WTC11 (cell line): ENCODE results near the gene CFAP20. TPM values are rescaled to one million over a fixed set of nuclear protein-coding genes. Genes with fewer than 3 reads are reported as not detected.

Experiments
- ATAC-seq: fragments of 200-7000 bp; cut with Tn5 transposase; 2 replicates; pipeline ENCODE4 v1.10.0; 2021; ENCODE audit warnings: mild to moderate bottlenecking, moderate library complexity
- CTCF ChIA-PET: fragments of 300-600 bp; sonication (Branson Sonifier 250); formaldehyde crosslinking; loops from one replicate; lab custom pipeline; 2021; ENCODE audit warnings: antibody characterized with exemption; lab: Charles Lee
- POLR2A ChIA-PET: fragments of 350-600 bp; sonication (Branson Sonifier 250); formaldehyde crosslinking; loops from one replicate; lab custom pipeline; 2021; ENCODE audit warnings: antibody characterized with exemption; lab: Charles Lee
- DNase-seq: peaks from one replicate; pipeline ENCODE4 v3.0.0; 2021; ENCODE audit warnings: low spot score
- H3K27ac Mint-ChIP-seq: 2 replicates; pipeline ENCODE4 v1.8.0; 2021; ENCODE audit warnings: mixed read lengths
- H3K27me3 Mint-ChIP-seq: 2 replicates; pipeline ENCODE4 v1.8.0; 2021; ENCODE audit warnings: low read depth, mild to moderate bottlenecking, moderate library complexity, mixed read lengths
- H3K36me3 Mint-ChIP-seq: 2 replicates; pipeline ENCODE4 v1.8.0; 2021; ENCODE audit warnings: mixed read lengths
- H3K4me1 Mint-ChIP-seq: 2 replicates; pipeline ENCODE4 v1.8.0; 2022; ENCODE audit warnings: mixed read lengths
- H3K4me3 Mint-ChIP-seq: 2 replicates; pipeline ENCODE4 v1.8.0; 2021; ENCODE audit warnings: mild to moderate bottlenecking, moderate library complexity, mixed read lengths
- H3K9me3 Mint-ChIP-seq: 2 replicates; pipeline ENCODE4 v1.8.0; 2021; ENCODE audit warnings: mixed read lengths
- AR ChIP-seq: fragments of 250-450 bp; sonication (Bioruptor Pico); IDR thresholded peaks from 2 replicates; pipeline ENCODE4 v1.9.0; 2021; ENCODE audit warnings: mild to moderate bottlenecking
- CDX4 ChIP-seq: fragments of 250-450 bp; sonication (Bioruptor Pico); IDR thresholded peaks from 2 replicates; pipeline ENCODE4 v1.9.0; 2021; ENCODE audit warnings: moderate library complexity, mild to moderate bottlenecking, inconsistent platforms, borderline replicate concordance
- GABPB1 ChIP-seq: sonication (generic); formaldehyde crosslinking; IDR thresholded peaks from 2 replicates; pipeline ENCODE4 v1.8.1; 2023; ENCODE audit warnings: mild to moderate bottlenecking, missing genetic modification reagents
- GRHL2 ChIP-seq: fragments of 250-450 bp; sonication (Bioruptor Pico); IDR thresholded peaks from 2 replicates; pipeline ENCODE4 v1.8.0; 2022; ENCODE audit warnings: mild to moderate bottlenecking, moderate library complexity; ENCODE audit not compliant: insufficient replicate concordance, severe bottlenecking
- JAZF1 ChIP-seq: fragments of 250-450 bp; sonication (Bioruptor Pico); IDR thresholded peaks from 2 replicates; pipeline ENCODE4 v1.9.0; 2021; ENCODE audit warnings: moderate library complexity, mild to moderate bottlenecking, inconsistent platforms
- MAX ChIP-seq: sonication (generic); formaldehyde crosslinking; IDR thresholded peaks from 2 replicates; pipeline ENCODE4 v1.8.0; 2022; ENCODE audit warnings: mild to moderate bottlenecking, missing genetic modification reagents
- NFYB ChIP-seq: sonication (generic); formaldehyde crosslinking; conservative IDR thresholded peaks from 2 replicates; pipeline ENCODE4 v1.8.0; 2022; ENCODE audit warnings: low read depth, missing genetic modification reagents
- NR2C2 ChIP-seq: sonication (generic); formaldehyde crosslinking; IDR thresholded peaks from 2 replicates; pipeline ENCODE4 v1.8.0; 2022; ENCODE audit warnings: mild to moderate bottlenecking, missing genetic modification reagents
- RELA ChIP-seq: sonication (generic); formaldehyde crosslinking; IDR thresholded peaks from 2 replicates; pipeline ENCODE4 v1.8.1; 2022; ENCODE audit warnings: missing genetic modification reagents, mild to moderate bottlenecking, borderline replicate concordance
- SP1 ChIP-seq: sonication (generic); formaldehyde crosslinking; conservative IDR thresholded peaks from 2 replicates; pipeline ENCODE4 v1.8.1; 2022; ENCODE audit warnings: missing genetic modification reagents
- STAT6 ChIP-seq: sonication (generic); formaldehyde crosslinking; conservative IDR thresholded peaks from 2 replicates; pipeline ENCODE4 v1.8.1; 2023; ENCODE audit warnings: mild to moderate bottlenecking, low read depth, missing genetic modification reagents, moderate library complexity
- ZBTB21 ChIP-seq: sonication (generic); formaldehyde crosslinking; IDR thresholded peaks from 2 replicates; pipeline ENCODE4 v1.8.1; 2023; ENCODE audit warnings: mild to moderate bottlenecking, missing genetic modification reagents, borderline replicate concordance
- ZNF232 ChIP-seq: sonication (generic); formaldehyde crosslinking; IDR thresholded peaks from 2 replicates; pipeline ENCODE4 v1.8.0; 2022; ENCODE audit warnings: mild to moderate bottlenecking, missing genetic modification reagents
- ZNF416 ChIP-seq: fragments of 250-450 bp; sonication (Bioruptor Pico); IDR thresholded peaks from 2 replicates; pipeline ENCODE4 v1.9.0; 2021; ENCODE audit warnings: mild to moderate bottlenecking, inconsistent platforms
- total RNA-seq: library from RNA; stranded (reverse); gene quantifications from 3 replicates; pipeline ENCODE4 v1.2.3, GENCODE V29; 2021
- TF ChIP-seq, protein P1 (sequence below): sonication (generic); formaldehyde crosslinking; IDR thresholded peaks from 2 replicates; pipeline ENCODE4 v1.8.1; 2023; ENCODE audit warnings: mild to moderate bottlenecking, missing genetic modification reagents, borderline replicate concordance
- TF ChIP-seq, protein P2 (sequence below): sonication (generic); formaldehyde crosslinking; IDR thresholded peaks from 2 replicates; pipeline ENCODE4 v1.8.0; 2022; ENCODE audit warnings: mild to moderate bottlenecking, missing genetic modification reagents
- TF ChIP-seq, protein P3 (sequence below): fragments of 250-450 bp; sonication (Bioruptor Pico); conservative IDR thresholded peaks from 2 replicates; pipeline ENCODE4 v1.9.0; 2021; ENCODE audit warnings: mild to moderate bottlenecking

CFAP20 gene
- total RNA-seq, 1 experiment from 2014 or later = 41.9 TPM

- DNase-seq = no peak
- no peak for TF ChIP-seq NR2C2 (CRISPR knock-in tag)
- TF ChIP-seq ZNF232 (CRISPR knock-in tag) = no peak
- no peak for TF ChIP-seq SP1 (CRISPR knock-in tag)
- TF ChIP-seq GABPB1 (CRISPR knock-in tag) = no peak
- TF ChIP-seq, protein P1, sequence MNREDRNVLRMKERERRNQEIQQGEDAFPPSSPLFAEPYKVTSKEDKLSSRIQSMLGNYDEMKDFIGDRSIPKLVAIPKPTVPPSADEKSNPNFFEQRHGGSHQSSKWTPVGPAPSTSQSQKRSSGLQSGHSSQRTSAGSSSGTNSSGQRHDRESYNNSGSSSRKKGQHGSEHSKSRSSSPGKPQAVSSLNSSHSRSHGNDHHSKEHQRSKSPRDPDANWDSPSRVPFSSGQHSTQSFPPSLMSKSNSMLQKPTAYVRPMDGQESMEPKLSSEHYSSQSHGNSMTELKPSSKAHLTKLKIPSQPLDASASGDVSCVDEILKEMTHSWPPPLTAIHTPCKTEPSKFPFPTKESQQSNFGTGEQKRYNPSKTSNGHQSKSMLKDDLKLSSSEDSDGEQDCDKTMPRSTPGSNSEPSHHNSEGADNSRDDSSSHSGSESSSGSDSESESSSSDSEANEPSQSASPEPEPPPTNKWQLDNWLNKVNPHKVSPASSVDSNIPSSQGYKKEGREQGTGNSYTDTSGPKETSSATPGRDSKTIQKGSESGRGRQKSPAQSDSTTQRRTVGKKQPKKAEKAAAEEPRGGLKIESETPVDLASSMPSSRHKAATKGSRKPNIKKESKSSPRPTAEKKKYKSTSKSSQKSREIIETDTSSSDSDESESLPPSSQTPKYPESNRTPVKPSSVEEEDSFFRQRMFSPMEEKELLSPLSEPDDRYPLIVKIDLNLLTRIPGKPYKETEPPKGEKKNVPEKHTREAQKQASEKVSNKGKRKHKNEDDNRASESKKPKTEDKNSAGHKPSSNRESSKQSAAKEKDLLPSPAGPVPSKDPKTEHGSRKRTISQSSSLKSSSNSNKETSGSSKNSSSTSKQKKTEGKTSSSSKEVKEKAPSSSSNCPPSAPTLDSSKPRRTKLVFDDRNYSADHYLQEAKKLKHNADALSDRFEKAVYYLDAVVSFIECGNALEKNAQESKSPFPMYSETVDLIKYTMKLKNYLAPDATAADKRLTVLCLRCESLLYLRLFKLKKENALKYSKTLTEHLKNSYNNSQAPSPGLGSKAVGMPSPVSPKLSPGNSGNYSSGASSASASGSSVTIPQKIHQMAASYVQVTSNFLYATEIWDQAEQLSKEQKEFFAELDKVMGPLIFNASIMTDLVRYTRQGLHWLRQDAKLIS (CRISPR knock-in tag) = no peak
- TF ChIP-seq ZBTB21 (CRISPR knock-in tag) = no peak
- TF ChIP-seq CDX4 = no peak
- no peak for TF ChIP-seq JAZF1 (CRISPR knock-in tag)
- TF ChIP-seq AR (CRISPR knock-in tag) = no peak
- TF ChIP-seq, protein P2, sequence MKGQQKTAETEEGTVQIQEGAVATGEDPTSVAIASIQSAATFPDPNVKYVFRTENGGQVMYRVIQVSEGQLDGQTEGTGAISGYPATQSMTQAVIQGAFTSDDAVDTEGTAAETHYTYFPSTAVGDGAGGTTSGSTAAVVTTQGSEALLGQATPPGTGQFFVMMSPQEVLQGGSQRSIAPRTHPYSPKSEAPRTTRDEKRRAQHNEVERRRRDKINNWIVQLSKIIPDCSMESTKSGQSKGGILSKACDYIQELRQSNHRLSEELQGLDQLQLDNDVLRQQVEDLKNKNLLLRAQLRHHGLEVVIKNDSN (CRISPR knock-in tag) = no peak
- TF ChIP-seq, protein P3, sequence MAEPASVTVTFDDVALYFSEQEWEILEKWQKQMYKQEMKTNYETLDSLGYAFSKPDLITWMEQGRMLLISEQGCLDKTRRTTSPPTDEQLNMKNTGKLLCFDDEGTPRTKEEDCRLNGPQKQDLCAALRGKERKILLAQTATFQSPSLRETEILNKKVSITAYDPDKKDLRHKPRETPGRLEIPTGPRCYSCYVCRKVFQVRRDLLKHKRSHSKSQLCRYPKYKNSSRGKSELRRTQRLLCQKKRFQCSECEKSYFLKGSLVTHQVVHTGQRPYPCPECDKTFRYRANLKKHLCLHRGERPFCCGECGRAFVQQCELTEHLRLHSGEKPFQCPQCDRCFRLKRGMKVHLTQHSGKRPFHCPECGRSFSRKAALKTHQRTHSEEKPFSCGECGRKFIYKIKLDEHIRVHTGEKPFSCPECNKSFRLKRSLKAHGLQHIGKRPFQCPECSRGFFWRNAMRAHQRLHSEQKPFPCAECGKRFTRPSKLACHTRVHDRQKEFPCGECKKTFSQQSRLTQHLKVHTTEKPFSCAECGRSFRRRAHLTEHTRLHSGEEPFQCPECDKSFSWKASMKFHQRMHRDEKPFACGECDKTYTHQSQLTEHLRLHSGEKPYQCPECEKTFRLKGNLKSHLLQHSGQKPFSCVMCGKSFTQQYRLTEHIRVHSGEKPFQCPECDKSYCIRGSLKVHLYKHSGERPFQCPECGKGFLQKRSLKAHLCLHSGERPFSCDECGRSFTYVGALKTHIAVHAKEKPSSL (CRISPR knock-in tag) = no peak
- no peak for TF ChIP-seq MAX (CRISPR knock-in tag)
- TF ChIP-seq ZNF416 = no peak
- TF ChIP-seq, all 79 proteins: peak for 0
- no peak for ATAC-seq
- Mint-ChIP-seq H3K4me3 (no peak overlapping the region), H3K27ac (no peak overlapping the region), H3K36me3 (peaks cover 29% of the 10 kb centered on the region), H3K27me3 (no peaks in the 10 kb centered on the region), H3K4me1 (peaks cover 18% of the 10 kb centered on the region), H3K9me3 (no peaks in the 10 kb centered on the region)
- ChIA-PET POLR2A (interaction anchor here (0.6 kb wide), 1 partner anchor 21 kb away, joined by 13 read pairs; no protein-coding TSS in a partner anchor), CTCF (interaction anchor here (0.7 to 4.0 kb wide), 2 partner anchors 10 to 21 kb away, joined by 3 to 63 read pairs; partner anchors contain the start of gene CFAP20)
These were observed 10.2 kb downstream of the CFAP20 start for GRCh38 chr16:58118801-58119508.

DNA sequence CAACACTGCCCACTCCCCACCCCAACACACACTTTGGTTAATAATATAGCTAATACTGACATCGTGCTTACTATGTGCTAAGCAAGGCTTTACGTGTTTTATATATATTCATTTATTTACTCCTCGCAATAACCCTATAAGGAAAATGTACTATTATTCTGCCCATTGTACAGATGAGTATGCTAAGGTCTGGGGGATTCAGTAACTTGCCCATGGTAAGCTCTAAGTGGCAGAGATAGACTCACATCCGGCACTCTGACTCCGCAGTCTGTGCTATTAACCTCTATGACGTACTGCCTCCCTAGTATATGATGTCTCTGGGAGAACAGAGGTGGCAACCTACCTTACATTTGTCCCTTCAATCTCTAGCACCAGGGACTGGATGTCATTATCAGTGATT, 12.7 kb downstream of the CFAP20 start:
- ATAC-seq (no peak), DNase-seq (no peak)
- POLR2A ChIA-PET = no interaction called here
- Mint-ChIP-seq H3K27ac (no peak overlapping the region), H3K9me3 (peaks cover 3% of the 10 kb centered on the region; the same call in 1 of the 2 replicates), H3K4me3 (no peak overlapping the region), H3K4me1 (peaks cover 13% of the 10 kb centered on the region), H3K36me3 (peaks cover 44% of the 10 kb centered on the region), H3K27me3 (no peaks in the 10 kb centered on the region)
- TF ChIP-seq GRHL2 (CRISPR knock-in tag) (no peak), STAT6 (CRISPR knock-in tag) (no peak), NFYB (CRISPR knock-in tag) (no peak), RELA (no peak)
- CTCF ChIA-PET = interaction anchor here (0.7 to 1.6 kb wide), 2 partner anchors 10 to 19 kb away, joined by 3 to 4 read pairs; no protein-coding TSS in a partner anchor
